ENCODE data around the gene DOK3.
"Not testable (repeated sequence)": the region's sequence is repeated elsewhere in the genome, so short reads cannot be mapped to it uniquely, and the experiment has no call there.

DOK3 gene

GRCh38 chr5:177497292-177498012, 12.2 kb downstream of the DOK3 start, which contains the start of gene PDLIM7:
PDLIM7 (minus strand) TSS chr5:177497604; CDS start chr5:177496512, 1,092 bp downstream.
- DNase-seq (ENCODE audit: low read depth in 2 of 2) = peak; percentile 93 to 94

- peak in 1 of 2 donors; percentile 33 for DNase-seq (ENCODE audit: low read depth in 2 of 2)
Measured at GRCh38 chr5:177496727-177497291, 12.8 kb downstream of the DOK3 start.

GRCh38 chr5:177496070-177496726, 13.4 kb downstream of the DOK3 start:
- no peak for DNase-seq (ENCODE audit: low read depth in 2 of 2)

GRCh38 chr5:177495243-177496060, 14.2 kb downstream of the DOK3 start:
- no peak for DNase-seq (ENCODE audit: low read depth in 2 of 2)

- no peak for DNase-seq (ENCODE audit: low read depth in 2 of 2)
Measured at GRCh38 chr5:177494346-177495195, 15.1 kb downstream of the DOK3 start.

GRCh38 chr5:177493795-177494345, 15.8 kb downstream of the DOK3 start:
- DNase-seq (ENCODE audit: low read depth in 2 of 2) = no peak

GRCh38 chr5:177492841-177493240, 16.8 kb downstream of the DOK3 start:
- no peak for DNase-seq (ENCODE audit: low read depth in 2 of 2)

- no peak for DNase-seq (ENCODE audit: low read depth in 2 of 2)
Measured at GRCh38 chr5:177491983-177492746, 17.5 kb downstream of the DOK3 start.

GRCh38 chr5:177491429-177491945, 18.1 kb downstream of the DOK3 start:
- DNase-seq (ENCODE audit: low read depth in 2 of 2) = peak in 1 of 2 donors; percentile 36

- no peak for DNase-seq (ENCODE audit: low read depth in 2 of 2)
Measured at GRCh38 chr5:177490992-177491391, 18.6 kb downstream of the DOK3 start.

- no peak for DNase-seq (ENCODE audit: low read depth in 2 of 2)
Measured at GRCh38 chr5:177490311-177490991, 19.2 kb downstream of the DOK3 start.

GRCh38 chr5:177489119-177489716, 20.4 kb downstream of the DOK3 start:
- no peak for DNase-seq (ENCODE audit: low read depth in 2 of 2)

GRCh38 chr5:177487975-177488374, 21.7 kb downstream of the DOK3 start:
- DNase-seq (ENCODE audit: low read depth in 2 of 2) = no peak

GRCh38 chr5:177487144-177487543, 22.5 kb downstream of the DOK3 start:
- DNase-seq (ENCODE audit: low read depth in 2 of 2) = no peak

- no peak for DNase-seq (ENCODE audit: low read depth in 2 of 2)
Measured at GRCh38 chr5:177486256-177486655, 23.4 kb downstream of the DOK3 start.

GRCh38 chr5:177485753-177486152, 23.9 kb downstream of the DOK3 start:
- not testable (repeated sequence) for DNase-seq (ENCODE audit: low read depth in 2 of 2)

- DNase-seq (ENCODE audit: low read depth in 2 of 2) = no peak
Measured at GRCh38 chr5:177484902-177485549, 24.6 kb downstream of the DOK3 start.
